Lower leg skin (tissue), 4 donors: ENCODE results near the gene PEX14. TPM values are rescaled to one million over a fixed set of nuclear protein-coding genes. Genes with fewer than 3 reads are reported as not detected.

Experiments used
- DNase-seq, 2 donors: peaks; one replicate each; pipeline ENCODE4 v3.0.0-alpha.2; 2019; ENCODE audit warnings: low spot score in 2 of 2
- H3K4me3 ChIP-seq: fragments of 200-600 bp; sonication (generic); 2 replicates; pipeline ENCODE4 v1.5.1; 2017; ENCODE audit warnings: mild to moderate bottlenecking, low read depth; ENCODE audit not compliant: poor library complexity, severe bottlenecking
- POLR2A ChIP-seq, 2 donors: fragments of 450-650 bp; IDR thresholded peaks; one replicate each; pipeline ENCODE4 v1.6.1; 2016 to 2017; ENCODE audit warnings: antibody characterized with exemption in 2 of 2, mild to moderate bottlenecking in 1 of 2, moderate library complexity in 1 of 2
- WGBS, 2 donors: methylation state at CpG; one replicate each; pipeline ENCODE4 v1.1.5; 2018; 5-methylcytosine and 5-hydroxymethylcytosine counted together
- intact Hi-C: fragments of 100-400 bp; cut with DNase I; formaldehyde crosslinking; loops from one replicate; pipeline ENCODE4 v1.15.0; 2023; ENCODE audit warnings: low total_unique reads
- total RNA-seq, 4 donors: library from RNA; depleted of rRNA; stranded (reverse); fragments of >200 nt; gene quantifications; one replicate each; pipeline ENCODE4 v1.1.0, GENCODE V29; 2016
- TF ChIP-seq, protein P1 (sequence below), 3 donors: fragments of 450-650 bp; IDR thresholded peaks; one replicate each; pipeline ENCODE4 v1.5.1; 2016; ENCODE audit warnings: antibody characterized with exemption in 3 of 3, mild to moderate bottlenecking in 3 of 3, moderate library complexity in 2 of 3

PEX14 gene
- total RNA-seq, 4 donors from 2014 or later: 14.1 to 22.8 (median 18.9) TPM

DNA sequence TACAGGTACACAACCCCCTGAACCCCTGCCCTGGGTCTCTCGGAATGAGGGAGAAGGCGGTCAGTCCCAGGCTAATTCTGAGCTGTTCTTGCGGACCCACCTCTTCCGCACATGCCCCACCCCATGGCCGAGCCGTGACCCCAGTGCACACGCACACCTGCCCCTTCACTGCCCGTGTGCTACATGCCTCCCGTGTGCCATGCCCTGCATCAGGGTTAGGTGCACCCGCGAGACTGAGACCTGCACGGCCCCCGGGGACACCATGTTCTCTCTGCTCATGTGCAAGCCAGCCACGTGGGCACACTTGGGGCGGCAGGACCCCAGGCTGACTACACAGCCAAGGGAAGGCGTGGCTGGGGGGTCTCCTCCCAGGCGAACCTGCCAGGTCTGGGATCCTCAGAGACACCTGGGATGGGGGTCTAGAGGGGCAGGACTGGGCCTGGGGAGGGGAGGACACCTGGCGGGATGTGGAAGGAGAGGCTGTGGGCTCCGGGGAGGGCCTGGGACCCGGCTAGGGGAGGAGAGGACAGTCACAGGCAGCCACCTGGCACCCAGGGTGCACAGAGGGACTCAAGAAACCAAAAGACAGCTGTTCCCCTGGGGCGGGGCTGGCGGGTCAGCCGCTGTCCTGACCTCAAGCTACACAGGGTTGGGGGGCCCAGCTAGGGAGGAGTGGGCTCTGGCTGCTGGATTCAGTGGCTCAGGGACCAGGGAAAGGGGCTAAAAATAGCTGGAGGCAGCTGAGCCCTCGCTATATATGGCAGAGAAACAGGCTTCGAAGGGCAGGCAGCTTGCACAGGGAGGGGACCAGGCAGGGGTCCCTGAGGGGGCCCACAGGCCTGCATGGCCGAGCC is 188.3 kb downstream of the PEX14 start:
- no peak for TF ChIP-seq POLR2A (IDR thresholded peaks at IDR 0.05)
- TF ChIP-seq, protein P1, sequence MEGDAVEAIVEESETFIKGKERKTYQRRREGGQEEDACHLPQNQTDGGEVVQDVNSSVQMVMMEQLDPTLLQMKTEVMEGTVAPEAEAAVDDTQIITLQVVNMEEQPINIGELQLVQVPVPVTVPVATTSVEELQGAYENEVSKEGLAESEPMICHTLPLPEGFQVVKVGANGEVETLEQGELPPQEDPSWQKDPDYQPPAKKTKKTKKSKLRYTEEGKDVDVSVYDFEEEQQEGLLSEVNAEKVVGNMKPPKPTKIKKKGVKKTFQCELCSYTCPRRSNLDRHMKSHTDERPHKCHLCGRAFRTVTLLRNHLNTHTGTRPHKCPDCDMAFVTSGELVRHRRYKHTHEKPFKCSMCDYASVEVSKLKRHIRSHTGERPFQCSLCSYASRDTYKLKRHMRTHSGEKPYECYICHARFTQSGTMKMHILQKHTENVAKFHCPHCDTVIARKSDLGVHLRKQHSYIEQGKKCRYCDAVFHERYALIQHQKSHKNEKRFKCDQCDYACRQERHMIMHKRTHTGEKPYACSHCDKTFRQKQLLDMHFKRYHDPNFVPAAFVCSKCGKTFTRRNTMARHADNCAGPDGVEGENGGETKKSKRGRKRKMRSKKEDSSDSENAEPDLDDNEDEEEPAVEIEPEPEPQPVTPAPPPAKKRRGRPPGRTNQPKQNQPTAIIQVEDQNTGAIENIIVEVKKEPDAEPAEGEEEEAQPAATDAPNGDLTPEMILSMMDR (IDR thresholded peaks at IDR 0.05): no peak
- WGBS, 2 donors: 76 to 77% methylated on average over 26 of the region's 26 CpGs
- no peak overlapping the region for H3K4me3 ChIP-seq
- no peak for DNase-seq
- intact Hi-C loops: loop anchor here (10.0 kb wide), 1 partner anchor 202 kb away; no protein-coding TSS in a partner anchor

GRCh38 chr1:10663678-10664035 is 188.9 kb downstream of the PEX14 start:
- intact Hi-C loops: loop anchor here (10.0 kb wide), 1 partner anchor 201 kb away; no protein-coding TSS in a partner anchor
- no peak for TF ChIP-seq POLR2A (IDR thresholded peaks at IDR 0.05)
- TF ChIP-seq, protein P1 (IDR thresholded peaks at IDR 0.05): no peak
- WGBS, 2 donors: 28 to 40% methylated on average over 13 to 15 of the region's 15 CpGs
- DNase-seq: no peak
- no peak overlapping the region for H3K4me3 ChIP-seq

GRCh38 chr1:10664251-10664650 is 189.5 kb downstream of the PEX14 start:
- WGBS, 2 donors: 72 to 73% methylated on average over 9 to 10 of the region's 15 CpGs
- H3K4me3 ChIP-seq: no peak overlapping the region
- intact Hi-C loops: loop anchor here (10.0 kb wide), 1 partner anchor 201 kb away; no protein-coding TSS in a partner anchor
- no peak for TF ChIP-seq POLR2A (IDR thresholded peaks at IDR 0.05)
- TF ChIP-seq, protein P1 (IDR thresholded peaks at IDR 0.05): no peak
- DNase-seq: no peak

DNA sequence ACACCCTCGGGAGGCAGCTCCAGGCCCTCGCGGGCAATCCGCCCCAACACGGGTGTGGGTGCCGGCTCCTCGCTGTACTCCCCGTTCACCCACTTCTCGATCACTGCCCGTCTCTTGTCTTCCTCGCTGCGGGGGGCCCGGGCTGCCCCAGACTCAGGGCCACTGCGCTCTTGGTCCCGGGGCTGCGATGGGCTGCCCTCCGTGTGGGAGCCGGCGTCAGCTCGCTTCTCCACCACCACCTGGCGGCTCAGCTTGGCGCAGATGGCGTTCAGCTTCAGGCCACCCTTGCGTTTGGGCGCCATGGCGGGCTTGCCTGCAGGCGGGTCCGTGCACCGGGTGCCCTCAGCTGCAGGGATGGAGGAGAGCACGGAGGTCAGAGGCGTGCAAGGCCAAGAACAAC is 190.5 kb downstream of the PEX14 start:
- TF ChIP-seq POLR2A (IDR thresholded peaks at IDR 0.05): no peak
- TF ChIP-seq, protein P1 (IDR thresholded peaks at IDR 0.05): no peak
- intact Hi-C loops: loop anchor here (10.0 kb wide), 1 partner anchor 200 kb away; no protein-coding TSS in a partner anchor
- DNase-seq: no peak
- 91 to 96% methylated on average over 29 to 31 of the region's 31 CpGs for WGBS, 2 donors
- no peak overlapping the region for H3K4me3 ChIP-seq

- 71 to 81% methylated on average over 33 to 36 of the region's 36 CpGs for WGBS, 2 donors
- TF ChIP-seq, protein P1 (IDR thresholded peaks at IDR 0.05): no peak
- no peak for TF ChIP-seq POLR2A (IDR thresholded peaks at IDR 0.05)
- H3K4me3 ChIP-seq: no peak overlapping the region
- intact Hi-C loops: loop anchor here (10.0 kb wide), 1 partner anchor 199 kb away; no protein-coding TSS in a partner anchor
- peak in 1 of 2 donors; percentile 33 for DNase-seq
Measured at GRCh38 chr1:10665930-10666850, 191.4 kb downstream of the PEX14 start.
